Activated naive CD8-positive, alpha-beta T cell treated with anti-CD3 and anti-CD28 coated beads, Interleukin-2, amount 50 U/mL, for 24 hours (primary cell): ENCODE results near the gene SNAPC4.
"Not testable (repeated sequence)": the region's sequence is repeated elsewhere in the genome, so short reads cannot be mapped to it uniquely, and the experiment has no call there.

Experiments
- ATAC-seq: fragments of 150-1000 bp; cut with Tn5 transposase; one replicate; pipeline ENCODE4 v1.10.0; 2021
- DNase-seq: peaks from one replicate; pipeline ENCODE4 v3.0.0; 2021
- H3K27ac Mint-ChIP-seq: one replicate; pipeline ENCODE4 v1.8.0; 2021; ENCODE audit warnings: mild to moderate bottlenecking, mixed read lengths
- H3K27me3 Mint-ChIP-seq: one replicate; pipeline ENCODE4 v1.8.0; 2021; ENCODE audit warnings: mixed read lengths
- H3K36me3 Mint-ChIP-seq: one replicate; pipeline ENCODE4 v1.8.0; 2021; ENCODE audit warnings: low read depth, mixed read lengths
- H3K4me1 Mint-ChIP-seq: one replicate; pipeline ENCODE4 v1.8.0; 2021; ENCODE audit warnings: mixed read lengths
- H3K4me3 Mint-ChIP-seq: one replicate; pipeline ENCODE4 v1.8.0; 2021; ENCODE audit warnings: mild to moderate bottlenecking, moderate library complexity, mixed read lengths
- H3K9me3 Mint-ChIP-seq: one replicate; pipeline ENCODE4 v1.8.0; 2021; ENCODE audit warnings: mixed read lengths

SNAPC4 gene

DNA sequence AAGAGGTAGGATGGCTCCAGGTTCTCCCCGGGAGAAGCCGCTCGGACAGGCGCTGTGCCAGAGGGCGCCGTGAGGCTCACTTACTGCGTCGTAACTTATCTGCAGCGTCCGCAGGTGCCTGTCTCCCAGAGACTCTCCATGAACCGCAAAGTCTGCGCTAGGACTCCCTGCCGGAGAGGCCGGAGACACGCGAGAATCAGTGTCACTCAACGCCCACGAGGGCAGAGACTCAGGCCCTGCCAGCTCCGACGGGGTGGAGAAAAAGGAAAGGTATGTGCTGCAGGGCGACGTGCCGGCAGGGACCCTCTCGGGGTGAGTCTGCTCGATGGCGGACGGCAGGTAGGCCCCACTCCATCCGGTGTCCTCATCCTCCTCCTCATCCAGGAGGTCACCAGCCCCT, 7.1 kb upstream of the SNAPC4 start:
- ATAC-seq, DNase-seq, H3K27me3 Mint-ChIP-seq, H3K9me3 Mint-ChIP-seq, H3K4me3 Mint-ChIP-seq, H3K27ac Mint-ChIP-seq: not testable (repeated sequence)
- Mint-ChIP-seq H3K36me3 (peaks cover 53% of the 10 kb centered on the region), H3K4me1 (peaks cover 73% of the 10 kb centered on the region)

- H3K4me3 Mint-ChIP-seq, DNase-seq, H3K27me3 Mint-ChIP-seq, ATAC-seq, H3K9me3 Mint-ChIP-seq: not testable (repeated sequence)
- peaks cover 45% of the 10 kb centered on the region for H3K36me3 Mint-ChIP-seq
- peaks cover 66% of the 10 kb centered on the region for H3K4me1 Mint-ChIP-seq
- peak overlapping the region; percentile 54 for H3K27ac Mint-ChIP-seq
These were observed 5.9 kb upstream of the SNAPC4 start for GRCh38 chr9:136405904-136406303.

DNA sequence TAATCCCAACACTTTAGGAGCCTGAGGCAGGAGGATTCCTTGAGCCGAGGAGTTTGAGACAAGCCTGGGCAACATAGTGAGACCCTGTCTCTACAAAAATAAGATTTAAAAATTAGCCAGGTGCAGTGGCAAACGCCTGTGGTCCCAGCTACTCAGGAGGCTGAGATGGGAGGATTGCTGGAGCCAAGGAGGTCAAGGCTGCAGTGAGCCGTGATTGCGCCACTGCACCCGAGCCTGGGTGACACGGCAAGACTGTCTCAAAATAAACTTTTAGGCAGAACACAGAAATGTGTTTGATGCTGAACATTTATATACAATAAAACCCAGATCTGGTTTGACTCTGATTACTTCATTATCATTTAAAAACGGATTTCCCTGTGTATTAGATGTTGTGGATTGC, 5.5 kb upstream of the SNAPC4 start:
- H3K27ac Mint-ChIP-seq = peak overlapping the region; percentile 54
- no peaks in the 10 kb centered on the region for H3K27me3 Mint-ChIP-seq
- H3K4me1 Mint-ChIP-seq = peaks cover 68% of the 10 kb centered on the region
- peaks cover 49% of the 10 kb centered on the region for H3K36me3 Mint-ChIP-seq
- DNase-seq = no peak
- no peak overlapping the region for H3K4me3 Mint-ChIP-seq
- ATAC-seq = no peak
- H3K9me3 Mint-ChIP-seq = no peaks in the 10 kb centered on the region

GRCh38 chr9:136404801-136405136, 4.8 kb upstream of the SNAPC4 start:
- Mint-ChIP-seq H3K4me1 (peaks cover 66% of the 10 kb centered on the region), H3K27me3 (no peaks in the 10 kb centered on the region), H3K9me3 (no peaks in the 10 kb centered on the region), H3K36me3 (peaks cover 46% of the 10 kb centered on the region), H3K4me3 (peak overlapping the region; percentile 68), H3K27ac (peak overlapping the region; percentile 88)
- no peak for ATAC-seq
- DNase-seq = no peak

GRCh38 chr9:136403915-136404800, 4.2 kb upstream of the SNAPC4 start:
- Mint-ChIP-seq H3K36me3 (peaks cover 47% of the 10 kb centered on the region), H3K27ac (peak overlapping the region; percentile 88), H3K4me1 (peaks cover 62% of the 10 kb centered on the region), H3K9me3 (no peaks in the 10 kb centered on the region), H3K27me3 (no peaks in the 10 kb centered on the region), H3K4me3 (peak overlapping the region; percentile 68)
- DNase-seq (peak; percentile 61), ATAC-seq (peak; percentile 45)

GRCh38 chr9:136403538-136403914, 3.6 kb upstream of the SNAPC4 start:
- ATAC-seq = peak; percentile 87
- Mint-ChIP-seq H3K9me3 (no peaks in the 10 kb centered on the region), H3K4me3 (peak overlapping the region; percentile 68), H3K27me3 (no peaks in the 10 kb centered on the region), H3K4me1 (peaks cover 62% of the 10 kb centered on the region), H3K36me3 (peaks cover 48% of the 10 kb centered on the region), H3K27ac (peak overlapping the region; percentile 88)
- peak; percentile 74 for DNase-seq

GRCh38 chr9:136402067-136402466, 2.1 kb upstream of the SNAPC4 start:
- peaks cover 55% of the 10 kb centered on the region for H3K4me1 Mint-ChIP-seq
- H3K36me3 Mint-ChIP-seq = peaks cover 47% of the 10 kb centered on the region
- no peak overlapping the region for H3K4me3 Mint-ChIP-seq
- no peak for DNase-seq
- ATAC-seq = no peak
- no peak overlapping the region for H3K27ac Mint-ChIP-seq
- no peaks in the 10 kb centered on the region for H3K27me3 Mint-ChIP-seq
- H3K9me3 Mint-ChIP-seq = no peaks in the 10 kb centered on the region

- no peak for DNase-seq
- Mint-ChIP-seq H3K4me1 (peaks cover 55% of the 10 kb centered on the region), H3K4me3 (no peak overlapping the region), H3K27me3 (no peaks in the 10 kb centered on the region), H3K9me3 (no peaks in the 10 kb centered on the region), H3K27ac (peak overlapping the region; percentile 27), H3K36me3 (peaks cover 47% of the 10 kb centered on the region)
- no peak for ATAC-seq
These were observed 1.4 kb upstream of the SNAPC4 start for GRCh38 chr9:136401173-136401922.

DNA sequence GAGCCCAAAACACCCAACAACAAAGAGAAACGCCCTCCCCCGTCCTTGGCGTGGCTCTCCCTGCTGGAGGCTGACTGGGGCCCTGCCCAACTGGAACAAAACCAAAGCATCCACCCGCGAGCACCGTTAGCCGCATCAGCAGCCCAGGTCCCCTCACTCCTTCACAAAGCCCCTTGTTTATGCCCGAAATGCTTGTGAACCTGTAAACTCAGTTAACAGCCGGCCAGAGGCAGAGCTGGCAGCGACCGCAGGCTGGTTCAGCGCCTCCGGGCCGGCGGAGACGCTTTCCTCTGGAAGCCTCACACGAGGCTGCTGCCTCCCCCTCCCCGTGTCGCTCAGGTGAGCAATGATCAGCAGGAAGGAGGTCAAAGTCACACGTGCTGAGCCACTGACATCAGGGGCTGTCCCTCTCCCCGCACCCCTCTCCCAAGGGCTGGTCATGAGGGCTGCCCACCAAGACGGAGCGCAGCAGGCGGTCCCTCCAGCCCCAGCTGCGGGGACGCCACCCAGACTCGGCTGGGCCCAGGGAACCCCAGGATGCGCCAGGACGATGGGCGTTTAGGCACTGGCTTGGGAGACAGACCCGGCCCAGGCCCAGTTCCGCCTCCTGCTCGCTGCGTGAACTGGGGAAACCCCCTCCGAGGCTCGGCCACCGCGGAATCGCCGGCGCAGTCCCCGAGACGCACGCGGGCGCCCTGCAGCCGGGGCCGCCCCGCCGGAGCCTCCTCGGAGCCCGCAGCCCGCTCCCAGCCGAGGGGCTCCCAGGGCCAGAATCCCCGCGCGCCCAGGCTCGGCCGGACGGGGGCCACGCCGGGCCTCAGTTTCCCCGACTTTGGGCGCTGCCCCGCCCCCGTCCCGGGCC, 563 bp downstream of the SNAPC4 start:
- DNase-seq = peak; percentile 44
- peak overlapping the region; percentile 93 for H3K4me3 Mint-ChIP-seq
- H3K27me3 Mint-ChIP-seq = no peaks in the 10 kb centered on the region
- H3K27ac Mint-ChIP-seq = peak overlapping the region; percentile 89
- peaks cover 48% of the 10 kb centered on the region for H3K36me3 Mint-ChIP-seq
- no peaks in the 10 kb centered on the region for H3K9me3 Mint-ChIP-seq
- peak; percentile 8 for ATAC-seq
- peaks cover 39% of the 10 kb centered on the region for H3K4me1 Mint-ChIP-seq

DNA sequence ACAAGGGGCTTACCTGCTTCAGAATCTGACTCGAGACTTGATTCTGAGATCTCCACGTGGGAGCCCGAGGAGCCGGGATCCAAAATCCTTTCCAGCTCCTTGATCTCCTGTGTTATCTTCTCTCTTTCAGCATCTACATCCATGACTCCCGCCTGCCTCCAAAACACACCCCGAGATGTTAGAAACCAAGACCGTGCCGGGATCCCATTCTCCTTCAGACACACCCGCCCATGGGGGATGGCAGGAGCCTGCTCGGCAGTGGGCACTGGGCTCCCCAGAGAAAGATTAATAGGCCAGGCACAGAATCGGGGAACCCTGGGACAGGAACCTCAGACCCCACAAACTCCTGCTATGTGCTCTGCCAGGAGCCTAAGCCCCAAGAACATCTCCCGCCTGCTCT, 1.7 kb downstream of the SNAPC4 start:
- peak overlapping the region; percentile 93 for H3K4me3 Mint-ChIP-seq
- H3K27me3 Mint-ChIP-seq = no peaks in the 10 kb centered on the region
- ATAC-seq = no peak
- DNase-seq = no peak
- no peaks in the 10 kb centered on the region for H3K9me3 Mint-ChIP-seq
- H3K4me1 Mint-ChIP-seq = peaks cover 28% of the 10 kb centered on the region
- no peak overlapping the region for H3K27ac Mint-ChIP-seq
- H3K36me3 Mint-ChIP-seq = peaks cover 49% of the 10 kb centered on the region

DNA sequence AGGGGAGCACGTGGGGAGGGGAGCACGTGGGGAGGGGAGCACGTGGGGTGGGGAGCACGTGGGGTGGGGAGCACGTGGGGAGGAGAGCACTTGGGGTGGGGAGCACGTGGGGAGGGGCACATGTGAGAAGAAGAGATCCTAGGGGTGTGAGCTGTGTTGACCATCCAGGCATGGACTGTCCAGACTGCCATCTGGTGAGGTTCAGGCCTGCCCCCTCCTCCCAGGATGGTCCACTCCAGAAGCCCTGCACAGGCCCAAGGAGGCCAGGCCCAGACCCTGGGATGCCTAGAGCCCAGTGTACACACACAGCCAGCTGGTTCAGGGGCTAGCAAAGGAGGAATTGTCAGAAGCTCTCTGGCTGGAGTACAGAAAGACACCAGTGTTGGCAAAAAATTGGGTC, 2.3 kb downstream of the SNAPC4 start:
- DNase-seq (no peak), ATAC-seq (no peak)
- no peaks in the 10 kb centered on the region for H3K27me3 Mint-ChIP-seq
- peaks cover 26% of the 10 kb centered on the region for H3K4me1 Mint-ChIP-seq
- no peak overlapping the region for H3K27ac Mint-ChIP-seq
- H3K4me3 Mint-ChIP-seq = no peak overlapping the region
- peaks cover 48% of the 10 kb centered on the region for H3K36me3 Mint-ChIP-seq
- no peaks in the 10 kb centered on the region for H3K9me3 Mint-ChIP-seq

- Mint-ChIP-seq H3K4me3 (no peak overlapping the region), H3K9me3 (no peaks in the 10 kb centered on the region), H3K4me1 (peaks cover 15% of the 10 kb centered on the region), H3K27me3 (no peaks in the 10 kb centered on the region), H3K27ac (no peak overlapping the region), H3K36me3 (peaks cover 46% of the 10 kb centered on the region)
- no peak for DNase-seq
- no peak for ATAC-seq
These were observed 3.8 kb downstream of the SNAPC4 start for GRCh38 chr9:136396219-136396515.

- ATAC-seq (no peak), DNase-seq (no peak)
- H3K4me3 Mint-ChIP-seq = no peak overlapping the region
- no peaks in the 10 kb centered on the region for H3K27me3 Mint-ChIP-seq
- peaks cover 14% of the 10 kb centered on the region for H3K4me1 Mint-ChIP-seq
- no peak overlapping the region for H3K27ac Mint-ChIP-seq
- H3K9me3 Mint-ChIP-seq = no peaks in the 10 kb centered on the region
- H3K36me3 Mint-ChIP-seq = peaks cover 43% of the 10 kb centered on the region
These were observed 4.4 kb downstream of the SNAPC4 start for GRCh38 chr9:136395345-136396218.

DNA sequence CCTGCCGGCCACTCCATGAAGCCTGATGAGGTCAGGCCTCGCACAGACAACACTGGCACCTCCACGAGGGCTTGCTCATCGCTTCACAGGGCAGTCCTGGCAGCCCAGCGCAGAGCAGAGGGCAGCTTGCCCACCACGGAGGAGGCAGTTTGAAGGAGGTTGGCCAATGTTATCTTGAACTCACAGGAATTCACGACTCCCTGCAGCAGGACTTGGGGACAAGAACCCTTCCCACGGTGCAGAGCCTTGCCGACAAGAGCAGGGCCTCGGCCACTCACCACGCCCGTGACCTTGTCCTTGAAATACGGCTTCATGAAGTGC, 5.0 kb downstream of the SNAPC4 start:
- H3K36me3 Mint-ChIP-seq = peaks cover 45% of the 10 kb centered on the region
- H3K4me3 Mint-ChIP-seq = no peak overlapping the region
- H3K27me3 Mint-ChIP-seq = no peaks in the 10 kb centered on the region
- peaks cover 13% of the 10 kb centered on the region for H3K4me1 Mint-ChIP-seq
- no peak overlapping the region for H3K27ac Mint-ChIP-seq
- no peak for DNase-seq
- no peaks in the 10 kb centered on the region for H3K9me3 Mint-ChIP-seq
- no peak for ATAC-seq
